IPS-18a (cell line): ENCODE results near the gene HMGN2.

ENCODE experiments used
- H3K27ac ChIP-seq: one replicate; pipeline ENCODE4 v1.5.1; 2013; ENCODE audit warnings: low read length
- H3K27me3 ChIP-seq: one replicate; pipeline ENCODE4 v1.6.1; 2013; ENCODE audit warnings: mild to moderate bottlenecking, low read length; ENCODE audit not compliant: control insufficient read depth, insufficient read depth
- H3K36me3 ChIP-seq: one replicate; pipeline ENCODE4 v1.6.1; 2013; ENCODE audit warnings: low read depth, low read length; ENCODE audit not compliant: control insufficient read depth
- H3K4me1 ChIP-seq: one replicate; pipeline ENCODE4 v1.6.1; 2013; ENCODE audit warnings: low read depth, low read length; ENCODE audit not compliant: control insufficient read depth
- H3K4me3 ChIP-seq: one replicate; pipeline ENCODE4 v1.5.1; 2013; ENCODE audit warnings: low read length
- H3K9ac ChIP-seq: one replicate; pipeline ENCODE4 v1.6.1; 2013; ENCODE audit warnings: mild to moderate bottlenecking, low read length, moderate library complexity
- H3K9me3 ChIP-seq: one replicate; pipeline ENCODE4 v1.6.1; 2013; ENCODE audit warnings: low read depth, low read length; ENCODE audit not compliant: control insufficient read depth

The HMGN2 gene

GRCh38 chr1:26472320-26472900 is at the start of gene HMGN2:
HMGN2 (plus strand) TSS chr1:26472440; CDS start chr1:26472613, 173 bp downstream.
- H3K27me3 ChIP-seq = peaks cover 6% of the 10 kb centered on the region
- peak within 1 kb of the TSS; percentile 69 for H3K27ac ChIP-seq
- H3K36me3 ChIP-seq = peaks cover 47% of the 10 kb centered on the region
- peak within 1 kb of the TSS; percentile 98 for H3K4me3 ChIP-seq
- peaks cover 19% of the 10 kb centered on the region for H3K4me1 ChIP-seq
- peak within 1 kb of the TSS; percentile 95 for H3K9ac ChIP-seq
- H3K9me3 ChIP-seq = no peaks in the 10 kb centered on the region

GRCh38 chr1:26429721-26430120 is 42.5 kb upstream of the HMGN2 start:
- H3K4me3 ChIP-seq = peak overlapping the region; percentile 24
- H3K27me3 ChIP-seq = no peaks in the 10 kb centered on the region
- peaks cover 53% of the 10 kb centered on the region for H3K36me3 ChIP-seq
- peak overlapping the region; percentile 60 for H3K27ac ChIP-seq
- no peaks in the 10 kb centered on the region for H3K9me3 ChIP-seq
- H3K9ac ChIP-seq = no peak overlapping the region
- peaks cover 27% of the 10 kb centered on the region for H3K4me1 ChIP-seq

- Histone ChIP-seq H3K4me3 (peak within 1 kb of the TSS; percentile 90), H3K4me1 (peaks cover 26% of the 10 kb centered on the region), H3K36me3 (peaks cover 35% of the 10 kb centered on the region), H3K27ac (peak within 1 kb of the TSS; percentile 79), H3K27me3 (no peaks in the 10 kb centered on the region), H3K9me3 (no peaks in the 10 kb centered on the region), H3K9ac (peak within 1 kb of the TSS; percentile 77)
These were observed 40.1 kb upstream of the HMGN2 start, which contains the start of gene DHDDS for GRCh38 chr1:26431979-26432695. DHDDS (plus strand) TSS chr1:26432321; CDS start chr1:26432946, 625 bp downstream.

- Histone ChIP-seq H3K36me3 (peaks cover 30% of the 10 kb centered on the region), H3K4me3 (peak overlapping the region; percentile 90)
These were observed 39.4 kb upstream of the HMGN2 start for GRCh38 chr1:26432793-26433192.

GRCh38 chr1:26434161-26434752 is 38.0 kb upstream of the HMGN2 start:
- H3K4me1 ChIP-seq = peaks cover 16% of the 10 kb centered on the region
- H3K9ac ChIP-seq = no peak overlapping the region
- no peak overlapping the region for H3K4me3 ChIP-seq
- no peaks in the 10 kb centered on the region for H3K9me3 ChIP-seq
- H3K36me3 ChIP-seq = peaks cover 34% of the 10 kb centered on the region
- no peak overlapping the region for H3K27ac ChIP-seq
- no peaks in the 10 kb centered on the region for H3K27me3 ChIP-seq

More at GRCh38 chr1:26432793-26433192, 39.4 kb upstream of the HMGN2 start:
- Histone ChIP-seq H3K9me3 (no peaks in the 10 kb centered on the region), H3K27me3 (no peaks in the 10 kb centered on the region), H3K9ac (peak overlapping the region; percentile 77), H3K27ac (peak overlapping the region; percentile 43), H3K4me1 (peaks cover 20% of the 10 kb centered on the region)

GRCh38 chr1:26438041-26438440 is 34.2 kb upstream of the HMGN2 start:
- Histone ChIP-seq H3K9me3 (no peaks in the 10 kb centered on the region), H3K36me3 (peaks cover 41% of the 10 kb centered on the region), H3K27ac (no peak overlapping the region), H3K27me3 (no peaks in the 10 kb centered on the region), H3K4me1 (no peaks in the 10 kb centered on the region), H3K9ac (no peak overlapping the region), H3K4me3 (no peak overlapping the region)

GRCh38 chr1:26440259-26440658 is 32.0 kb upstream of the HMGN2 start:
- H3K36me3 ChIP-seq = peaks cover 60% of the 10 kb centered on the region
- H3K9me3 ChIP-seq = no peaks in the 10 kb centered on the region
- H3K4me3 ChIP-seq = no peak overlapping the region

GRCh38 chr1:26449868-26450267 is 22.4 kb upstream of the HMGN2 start:
- peaks cover 41% of the 10 kb centered on the region for H3K36me3 ChIP-seq
- H3K27me3 ChIP-seq = no peaks in the 10 kb centered on the region
- H3K4me3 ChIP-seq = no peak overlapping the region
- no peaks in the 10 kb centered on the region for H3K9me3 ChIP-seq
- H3K9ac ChIP-seq = no peak overlapping the region
- no peak overlapping the region for H3K27ac ChIP-seq
- H3K4me1 ChIP-seq = no peaks in the 10 kb centered on the region

More at GRCh38 chr1:26440259-26440658, 32.0 kb upstream of the HMGN2 start:
- Histone ChIP-seq H3K27ac (no peak overlapping the region), H3K4me1 (no peaks in the 10 kb centered on the region), H3K27me3 (no peaks in the 10 kb centered on the region), H3K9ac (no peak overlapping the region)

GRCh38 chr1:26450908-26451307 is 21.3 kb upstream of the HMGN2 start:
- Histone ChIP-seq H3K27ac (no peak overlapping the region), H3K27me3 (no peaks in the 10 kb centered on the region), H3K9ac (no peak overlapping the region), H3K4me3 (no peak overlapping the region), H3K36me3 (peaks cover 39% of the 10 kb centered on the region), H3K9me3 (no peaks in the 10 kb centered on the region), H3K4me1 (no peaks in the 10 kb centered on the region)

- no peaks in the 10 kb centered on the region for H3K9me3 ChIP-seq
- H3K27ac ChIP-seq = no peak overlapping the region
- H3K9ac ChIP-seq = no peak overlapping the region
- peaks cover 37% of the 10 kb centered on the region for H3K36me3 ChIP-seq
- no peaks in the 10 kb centered on the region for H3K27me3 ChIP-seq
- H3K4me3 ChIP-seq = no peak overlapping the region
- H3K4me1 ChIP-seq = no peaks in the 10 kb centered on the region
These were observed 19.6 kb upstream of the HMGN2 start for GRCh38 chr1:26452459-26453183.

GRCh38 chr1:26459148-26459547 is 13.1 kb upstream of the HMGN2 start:
- Histone ChIP-seq H3K27me3 (no peaks in the 10 kb centered on the region), H3K4me1 (no peaks in the 10 kb centered on the region), H3K9ac (no peak overlapping the region), H3K9me3 (no peaks in the 10 kb centered on the region), H3K4me3 (no peak overlapping the region), H3K36me3 (peaks cover 26% of the 10 kb centered on the region), H3K27ac (no peak overlapping the region)
